GM18868 (cell line): ENCODE data around the gene CTBP2.
"Not testable (repeated sequence)": the region's sequence is repeated elsewhere in the genome, so short reads cannot be mapped to it uniquely, and the experiment has no call there.

Source experiments
- ATAC-seq: cut with Tn5 transposase; IDR thresholded peaks from one replicate; pipeline ENCODE4 v1.9.1; 2021; ENCODE audit warnings: mild to moderate bottlenecking, moderate library complexity; ENCODE audit not compliant: unreplicated experiment

The CTBP2 gene

GRCh38 chr10:125093199-125093973 lies 67.0 kb downstream of the CTBP2 start:
- no peak for ATAC-seq

GRCh38 chr10:125092564-125093031 lies 67.8 kb downstream of the CTBP2 start:
- no peak for ATAC-seq

- no peak for ATAC-seq
These were observed 68.5 kb downstream of the CTBP2 start for GRCh38 chr10:125091891-125092290.

GRCh38 chr10:125089469-125089868 lies 70.9 kb downstream of the CTBP2 start:
- ATAC-seq, result no peak

GRCh38 chr10:125087897-125088215 lies 72.5 kb downstream of the CTBP2 start:
- ATAC-seq, result no peak

- ATAC-seq, result no peak
These were observed 73.0 kb downstream of the CTBP2 start for GRCh38 chr10:125087191-125087896.

- ATAC-seq, result no peak
These were observed 73.7 kb downstream of the CTBP2 start for GRCh38 chr10:125086691-125087090.

- ATAC-seq, result no peak
These were observed 74.9 kb downstream of the CTBP2 start for GRCh38 chr10:125085258-125086054.

GRCh38 chr10:125084614-125085257 lies 75.6 kb downstream of the CTBP2 start:
- no peak for ATAC-seq

- no peak for ATAC-seq
These were observed 76.2 kb downstream of the CTBP2 start for GRCh38 chr10:125084191-125084613.

GRCh38 chr10:125083576-125083920 lies 76.8 kb downstream of the CTBP2 start:
- ATAC-seq, result no peak

- ATAC-seq, result no peak
These were observed 77.3 kb downstream of the CTBP2 start for GRCh38 chr10:125082881-125083575.

GRCh38 chr10:125082471-125082870 lies 77.9 kb downstream of the CTBP2 start:
- not testable (repeated sequence) for ATAC-seq

GRCh38 chr10:125081931-125082330 lies 78.4 kb downstream of the CTBP2 start:
- ATAC-seq, result no peak

- no peak for ATAC-seq
These were observed 79.4 kb downstream of the CTBP2 start for GRCh38 chr10:125080984-125081383.

GRCh38 chr10:125080296-125080695 lies 80.1 kb downstream of the CTBP2 start:
- no peak for ATAC-seq

- no peak for ATAC-seq
These were observed 81.2 kb downstream of the CTBP2 start for GRCh38 chr10:125079091-125079600.

- no peak for ATAC-seq
These were observed 83.3 kb downstream of the CTBP2 start for GRCh38 chr10:125076891-125077541.

GRCh38 chr10:125076121-125076825 lies 84.1 kb downstream of the CTBP2 start:
- ATAC-seq, result no peak
